Activated T-cell treated with anti-CD3 and anti-CD28 coated beads, Interleukin-2, amount 50 U/mL, for 72 hours (primary cell): ENCODE results near the gene CAPN8. TPM values are rescaled to one million over a fixed set of nuclear protein-coding genes. Genes with fewer than 3 reads are reported as not detected.

Source experiments
- ATAC-seq, 2 donors: fragments of 150-1000 bp; cut with Tn5 transposase; replicated peaks in 1 of 2; 2 replicates each; pipeline ENCODE4 v1.10.0; 2021; ENCODE audit warnings: moderate library complexity in 2 of 2, mild to moderate bottlenecking in 1 of 2
- DNase-seq, 2 donors: peaks; one replicate each; pipeline ENCODE4 v3.0.0; 2021 to 2022; ENCODE audit warnings: mixed read lengths in 1 of 2
- H3K27ac Mint-ChIP-seq: one replicate; pipeline ENCODE4 v1.8.0; 2022; ENCODE audit warnings: mild to moderate bottlenecking, moderate library complexity, mixed read lengths
- H3K27me3 Mint-ChIP-seq: one replicate; pipeline ENCODE4 v1.8.0; 2022; ENCODE audit warnings: low read depth, mixed read lengths
- H3K36me3 Mint-ChIP-seq, 2 donors: one replicate each; pipeline ENCODE4 v1.8.0; 2022; ENCODE audit warnings: mixed read lengths in 2 of 2, mild to moderate bottlenecking in 1 of 2; ENCODE audit not compliant: insufficient read depth in 2 of 2
- H3K4me1 Mint-ChIP-seq: one replicate; pipeline ENCODE4 v1.8.0; 2022; ENCODE audit warnings: low read depth, mixed read lengths
- H3K4me3 Mint-ChIP-seq, 2 donors: one replicate each; pipeline ENCODE4 v1.8.0; 2022; ENCODE audit warnings: mild to moderate bottlenecking in 2 of 2, mixed read lengths in 2 of 2, moderate library complexity in 2 of 2
- H3K9me3 Mint-ChIP-seq, 2 donors: one replicate each; pipeline ENCODE4 v1.8.0; 2022; ENCODE audit warnings: mixed read lengths in 2 of 2
- total RNA-seq, 2 donors: library from RNA; stranded (reverse); gene quantifications; one replicate each; pipeline ENCODE4 v1.2.3, GENCODE V29; 2022

The CAPN8 gene
- total RNA-seq, 2 donors from 2014 or later: not detected

DNA sequence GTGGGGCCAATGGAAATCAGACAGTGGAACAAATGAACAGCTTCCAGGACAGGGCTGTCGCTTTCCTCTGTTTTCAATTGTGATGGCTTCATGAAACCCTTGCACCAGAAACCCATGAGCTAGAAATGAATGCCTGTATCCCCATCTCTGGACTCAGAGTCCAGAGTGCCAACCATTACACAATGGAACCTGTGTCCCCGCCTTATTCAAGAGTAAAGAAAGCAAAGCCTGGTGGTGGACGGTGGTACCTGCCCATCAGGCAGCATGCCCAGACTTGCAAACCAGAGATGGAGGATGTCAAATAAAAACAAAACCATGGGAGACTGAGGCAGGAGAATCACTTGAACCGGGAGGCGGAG, 42.5 kb upstream of the CAPN8 start:
- H3K9me3 Mint-ChIP-seq: no peaks in the 10 kb centered on the region
- H3K27ac Mint-ChIP-seq: no peak overlapping the region
- H3K27me3 Mint-ChIP-seq: no peaks in the 10 kb centered on the region
- ATAC-seq: no peak
- DNase-seq: no peak
- H3K36me3 Mint-ChIP-seq: no peaks in the 10 kb centered on the region
- no peak overlapping the region for H3K4me3 Mint-ChIP-seq
- H3K4me1 Mint-ChIP-seq: peaks cover 69% of the 10 kb centered on the region

DNA sequence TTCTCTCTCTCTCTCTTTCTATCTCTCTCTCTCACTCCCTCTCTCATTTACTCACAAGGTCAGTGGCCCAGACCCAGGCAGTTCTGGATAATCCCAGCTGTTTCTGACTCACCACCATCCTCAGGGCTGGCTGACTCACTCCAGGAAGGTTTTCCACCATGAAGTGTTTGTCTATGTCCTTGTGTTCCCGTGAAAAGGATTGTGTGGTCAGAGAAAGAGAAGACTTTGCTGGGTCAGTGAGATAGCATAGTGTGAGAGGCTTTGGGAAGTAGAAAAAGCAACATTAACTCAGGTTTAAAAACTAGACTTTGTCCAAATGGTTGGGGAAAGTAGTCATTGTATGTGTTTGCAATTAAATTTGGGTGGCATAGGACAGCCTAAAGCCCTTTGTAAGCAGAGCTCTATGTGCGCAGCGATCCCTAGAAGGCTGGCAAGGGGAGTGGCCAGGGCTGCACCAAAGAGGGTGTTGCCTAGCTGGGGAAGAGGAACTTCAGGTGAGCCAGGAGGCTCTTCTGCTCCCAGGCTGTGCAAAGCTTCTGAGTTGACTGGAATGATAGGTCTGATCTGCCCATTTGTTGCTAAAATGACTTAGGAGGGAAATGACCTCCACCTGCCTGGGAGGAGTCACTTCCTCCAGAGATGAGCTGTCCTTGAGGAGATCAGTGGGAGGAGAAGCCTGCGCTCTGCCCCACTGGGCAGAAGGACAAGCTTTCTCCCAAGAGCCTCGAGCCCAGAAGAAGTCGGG, 41.9 kb upstream of the CAPN8 start:
- H3K36me3 Mint-ChIP-seq: no peaks in the 10 kb centered on the region
- no peak overlapping the region for H3K4me3 Mint-ChIP-seq
- H3K27me3 Mint-ChIP-seq: no peaks in the 10 kb centered on the region
- H3K4me1 Mint-ChIP-seq: peaks cover 74% of the 10 kb centered on the region
- DNase-seq (peak in 1 of 2 donors; percentile 30), ATAC-seq (peak; percentile 10 to 25)
- H3K27ac Mint-ChIP-seq: no peak overlapping the region
- H3K9me3 Mint-ChIP-seq: no peaks in the 10 kb centered on the region

DNA sequence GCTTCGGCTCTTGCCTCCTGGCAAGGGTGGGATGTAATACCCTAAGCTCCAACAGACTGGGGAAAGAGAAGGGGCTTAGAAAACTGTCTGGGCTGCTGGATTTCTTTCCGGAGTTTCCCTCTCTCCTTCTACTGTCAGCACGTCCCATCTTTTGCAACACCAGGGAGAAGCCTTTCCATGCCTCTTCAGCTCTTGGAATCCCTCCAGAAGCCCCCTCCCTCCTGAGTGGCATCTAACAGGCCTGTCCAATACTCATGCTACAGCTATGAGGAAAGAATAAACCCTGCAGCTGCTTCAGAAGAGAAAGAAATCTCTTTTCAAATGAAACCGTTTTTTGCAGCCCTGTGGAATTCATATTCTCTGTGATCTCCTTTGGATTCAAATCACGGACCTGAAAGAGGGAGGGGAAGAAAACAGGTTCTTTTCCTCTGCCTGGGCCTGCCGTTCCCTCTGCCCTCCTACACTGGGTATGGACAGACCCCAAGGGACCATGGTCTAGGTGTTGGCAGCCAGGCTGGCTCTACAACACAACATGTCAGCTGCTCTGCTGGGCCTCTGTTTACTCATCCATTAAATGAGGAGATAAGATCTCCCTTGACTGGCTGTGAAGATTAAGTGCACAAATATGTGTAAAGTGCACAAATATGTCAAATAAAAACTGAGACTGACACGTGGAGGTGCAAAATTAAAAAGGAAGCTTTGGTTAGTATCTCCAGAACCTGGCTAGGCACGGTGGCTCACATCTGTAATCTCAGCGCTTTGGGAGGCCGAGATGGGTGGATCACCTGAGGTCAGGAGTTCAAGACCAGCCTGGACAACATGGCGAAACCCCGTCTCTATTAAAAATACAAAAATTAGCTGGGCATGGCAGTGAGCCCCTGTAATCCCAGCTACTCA, 40.8 kb upstream of the CAPN8 start:
- DNase-seq (no peak), ATAC-seq (no peak)
- Mint-ChIP-seq H3K27me3 (no peaks in the 10 kb centered on the region), H3K4me3 (no peak overlapping the region), H3K36me3 (peaks cover 0 to 2% of the 10 kb centered on the region in 2 donors), H3K27ac (no peak overlapping the region), H3K4me1 (peaks cover 78% of the 10 kb centered on the region), H3K9me3 (no peaks in the 10 kb centered on the region)

DNA sequence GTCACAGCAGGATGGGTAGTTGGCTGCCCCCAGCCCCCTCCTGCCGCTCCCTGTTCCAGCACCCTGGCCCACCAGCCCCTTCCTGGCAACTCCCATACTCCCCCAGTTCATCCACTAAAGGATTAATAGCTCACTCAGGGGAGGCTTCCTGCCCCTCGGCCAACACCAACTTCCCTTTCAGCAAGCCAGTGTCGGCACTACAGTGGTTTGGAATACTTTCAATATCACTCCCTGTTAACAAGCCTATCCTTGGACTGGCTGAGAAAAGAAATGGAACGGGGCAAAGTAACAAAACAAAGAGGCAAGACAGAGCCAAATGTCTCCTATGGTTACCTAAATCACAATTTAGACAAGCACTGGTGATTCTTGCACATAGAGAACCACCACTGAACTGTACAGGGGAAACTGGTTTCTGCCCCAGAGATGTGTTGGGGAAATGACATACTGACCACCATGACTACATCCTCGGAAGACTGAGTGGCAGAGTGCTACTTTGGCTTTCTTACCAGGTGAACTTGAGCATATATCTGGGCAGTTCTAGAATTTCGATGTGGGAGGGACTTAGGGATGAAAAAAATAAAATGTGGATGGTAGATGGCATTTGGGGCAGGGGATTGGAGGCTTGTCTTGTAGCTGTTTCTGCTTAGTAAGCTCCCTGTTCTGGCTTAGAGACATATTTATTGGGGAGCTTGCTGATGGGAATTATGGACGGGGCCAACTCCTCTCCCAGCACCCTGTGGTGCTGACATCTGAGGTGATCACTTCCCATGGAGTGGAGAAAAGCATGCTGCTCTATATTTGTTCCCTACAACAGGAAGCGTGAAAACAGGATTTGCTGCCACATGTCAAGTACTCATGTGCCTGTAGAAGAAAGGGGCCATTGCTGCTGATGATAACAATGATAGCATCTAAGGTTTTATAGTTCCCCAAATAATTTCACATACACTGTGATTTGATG, 39.7 kb upstream of the CAPN8 start:
- H3K4me1 Mint-ChIP-seq: peaks cover 81% of the 10 kb centered on the region
- ATAC-seq: no peak
- H3K27me3 Mint-ChIP-seq: no peaks in the 10 kb centered on the region

DNA sequence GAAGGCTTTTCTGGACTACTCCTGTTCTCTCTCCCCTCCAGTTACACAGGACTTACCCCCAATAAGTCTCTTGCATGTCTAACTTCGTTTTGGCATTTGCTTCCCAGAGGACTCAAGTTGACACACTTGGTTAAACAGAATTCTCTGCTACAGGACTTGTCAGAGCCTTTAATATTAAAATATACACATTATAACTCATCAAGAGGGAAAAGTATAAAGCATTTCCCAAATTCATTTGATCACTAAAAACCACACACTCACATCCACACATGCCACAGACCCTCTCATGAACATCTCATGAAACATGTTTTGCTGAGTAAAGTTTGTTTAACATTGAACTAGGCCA, 38.1 kb upstream of the CAPN8 start:
- Mint-ChIP-seq H3K4me3 (no peak overlapping the region), H3K27ac (no peak overlapping the region), H3K9me3 (no peaks in the 10 kb centered on the region), H3K27me3 (no peaks in the 10 kb centered on the region), H3K4me1 (peaks cover 88% of the 10 kb centered on the region), H3K36me3 (peaks cover 0 to 2% of the 10 kb centered on the region in 2 donors)
- ATAC-seq (no peak), DNase-seq (no peak)

More for the DNA sequence above, 39.7 kb upstream of the CAPN8 start:
- peaks cover 0 to 2% of the 10 kb centered on the region in 2 donors for H3K36me3 Mint-ChIP-seq
- no peak for DNase-seq
- no peak overlapping the region for H3K27ac Mint-ChIP-seq
- no peak overlapping the region for H3K4me3 Mint-ChIP-seq
- H3K9me3 Mint-ChIP-seq: no peaks in the 10 kb centered on the region

DNA sequence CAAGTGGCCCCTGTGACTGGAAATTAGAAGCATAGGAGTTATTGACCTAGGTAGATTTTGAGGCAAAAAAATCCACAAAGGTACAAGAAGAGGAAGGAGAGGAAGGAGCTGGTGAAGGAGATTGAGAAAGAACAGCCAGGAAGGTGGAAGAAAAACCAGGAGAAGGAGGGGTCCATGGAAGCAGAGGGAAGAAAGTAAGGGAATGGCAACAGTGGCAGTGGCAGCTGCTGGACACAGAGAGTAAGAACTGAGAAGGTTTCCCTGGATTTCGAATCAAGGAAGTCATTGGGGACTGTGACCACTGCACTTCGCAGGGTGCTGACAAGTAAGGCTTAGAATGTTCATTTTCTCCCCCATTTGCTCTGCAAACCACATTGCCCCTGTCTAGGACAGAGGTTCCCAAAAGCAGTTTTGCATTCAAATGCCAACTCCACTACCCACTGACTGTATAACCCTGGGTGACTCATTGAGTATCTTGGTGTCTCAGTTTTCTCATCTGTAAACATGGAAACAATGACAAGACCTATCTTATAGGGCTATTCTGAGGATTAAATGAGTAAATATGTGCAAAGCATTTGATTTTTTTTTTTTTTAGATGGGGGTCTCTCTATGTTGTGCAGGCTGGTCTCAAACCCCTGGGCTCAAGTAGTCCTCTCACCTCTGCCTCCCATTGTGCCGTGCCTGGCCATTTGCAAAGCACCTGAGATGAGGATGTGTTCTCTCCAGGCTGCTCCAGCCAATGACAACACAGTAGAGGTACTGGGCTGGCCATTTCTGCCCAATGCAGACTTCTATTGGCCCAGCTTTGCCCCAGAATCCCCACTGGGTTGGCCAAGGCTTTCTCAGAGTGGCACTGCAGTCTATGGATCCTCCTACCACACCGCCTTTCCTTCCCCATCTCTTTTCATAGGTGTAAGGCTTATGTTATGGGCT, 37.5 kb upstream of the CAPN8 start:
- H3K27ac Mint-ChIP-seq: no peak overlapping the region
- no peaks in the 10 kb centered on the region for H3K27me3 Mint-ChIP-seq
- ATAC-seq: peak; percentile 75 to 78
- peak overlapping the region; percentile 10 to 18 for H3K4me3 Mint-ChIP-seq
- H3K9me3 Mint-ChIP-seq: no peaks in the 10 kb centered on the region
- peaks cover 0 to 2% of the 10 kb centered on the region in 2 donors for H3K36me3 Mint-ChIP-seq
- peak; percentile 41 to 55 for DNase-seq
- peaks cover 87% of the 10 kb centered on the region for H3K4me1 Mint-ChIP-seq

DNA sequence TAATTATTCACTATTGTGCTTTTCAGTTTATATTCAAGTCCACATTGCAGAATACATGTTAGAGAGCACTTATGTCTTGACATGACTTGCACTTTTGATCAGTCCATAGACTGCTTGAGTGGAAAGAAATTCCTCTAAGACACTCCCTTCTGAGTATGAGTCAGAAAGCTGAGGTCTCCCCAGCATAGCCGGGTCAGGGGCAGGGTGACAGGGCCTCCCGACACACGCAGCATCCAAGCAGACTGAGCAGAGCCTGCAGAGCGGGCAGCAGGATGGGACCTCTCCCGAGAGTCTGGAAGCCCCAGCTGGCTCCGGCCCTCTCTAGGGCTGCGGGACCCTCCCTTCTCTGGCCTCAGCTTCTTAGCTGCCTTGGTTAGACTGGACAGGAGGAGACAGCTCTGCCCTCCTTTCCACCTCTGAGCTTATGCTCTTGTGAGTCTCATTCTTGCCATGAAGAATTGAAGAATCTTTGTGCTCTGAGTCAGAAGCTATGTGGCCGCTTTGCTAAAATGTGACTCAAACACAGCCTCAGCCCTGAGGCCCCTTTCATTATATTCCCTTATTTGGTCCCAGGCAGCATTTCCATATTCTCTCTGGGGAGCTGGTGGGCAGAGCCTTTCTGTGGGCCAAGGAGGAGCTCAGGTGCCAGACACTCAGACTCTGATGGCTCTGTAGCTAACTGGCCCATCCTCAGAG, 35.6 kb upstream of the CAPN8 start:
- Mint-ChIP-seq H3K9me3 (no peaks in the 10 kb centered on the region), H3K4me1 (peaks cover 69% of the 10 kb centered on the region), H3K27me3 (no peaks in the 10 kb centered on the region), H3K4me3 (peak overlapping the region; percentile 71), H3K27ac (peak overlapping the region; percentile 92), H3K36me3 (peaks cover 0 to 2% of the 10 kb centered on the region in 2 donors)
- DNase-seq (peak; percentile 36 to 51), ATAC-seq (peak; percentile 75 to 77)

DNA sequence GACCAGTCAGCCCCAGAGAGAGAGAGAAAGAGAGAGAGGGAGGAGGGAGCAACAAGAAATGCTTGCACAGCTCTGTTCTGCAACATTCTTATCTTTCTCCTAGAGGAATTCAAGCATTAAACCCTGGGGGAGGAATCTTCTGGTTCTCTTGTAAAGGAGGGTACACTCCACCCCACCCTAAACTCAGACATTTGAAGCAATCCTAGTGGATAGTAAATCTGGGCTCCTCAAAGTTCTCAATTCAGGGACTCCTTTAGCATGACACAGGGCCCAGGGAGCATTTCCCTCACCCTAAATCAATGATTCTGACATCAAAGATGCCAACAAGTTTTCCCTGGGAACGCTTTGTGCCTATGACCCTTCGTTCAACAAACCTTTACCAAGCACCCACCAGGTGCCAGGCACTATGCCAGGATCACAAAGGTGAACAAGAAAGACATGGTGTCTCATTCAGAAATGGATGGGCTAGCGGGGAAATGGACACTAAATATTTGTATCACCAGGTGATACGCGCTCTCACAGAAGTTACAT, 35.0 kb upstream of the CAPN8 start:
- Mint-ChIP-seq H3K36me3 (peaks cover 0 to 2% of the 10 kb centered on the region in 2 donors), H3K27me3 (no peaks in the 10 kb centered on the region), H3K4me3 (peak overlapping the region; percentile 71), H3K9me3 (no peaks in the 10 kb centered on the region), H3K4me1 (peaks cover 68% of the 10 kb centered on the region), H3K27ac (peak overlapping the region; percentile 92)
- ATAC-seq: no peak
- no peak for DNase-seq

DNA sequence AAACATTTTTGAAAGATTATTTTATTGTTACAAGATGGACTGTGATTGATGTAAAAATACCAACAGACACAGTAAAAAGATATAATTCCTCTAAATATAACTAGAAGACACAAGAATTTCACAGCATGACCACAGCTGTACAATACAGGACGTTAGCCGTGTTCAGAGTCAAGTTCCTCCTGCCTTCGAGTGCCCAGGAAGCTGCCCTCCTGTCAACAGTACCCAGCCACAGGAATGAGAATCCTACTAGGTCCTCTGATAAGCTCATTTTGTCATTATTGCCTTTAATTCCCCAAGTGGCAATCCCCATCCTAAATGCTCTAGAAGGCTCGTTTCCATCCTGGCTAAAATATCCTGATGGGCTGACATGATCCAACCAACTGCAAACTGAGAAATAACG, 30.4 kb upstream of the CAPN8 start:
- H3K9me3 Mint-ChIP-seq: no peaks in the 10 kb centered on the region
- peaks cover 24% of the 10 kb centered on the region for H3K4me1 Mint-ChIP-seq
- no peaks in the 10 kb centered on the region for H3K36me3 Mint-ChIP-seq
- no peak overlapping the region for H3K4me3 Mint-ChIP-seq
- DNase-seq (no peak), ATAC-seq (no peak)
- H3K27ac Mint-ChIP-seq: no peak overlapping the region
- H3K27me3 Mint-ChIP-seq: no peaks in the 10 kb centered on the region

DNA sequence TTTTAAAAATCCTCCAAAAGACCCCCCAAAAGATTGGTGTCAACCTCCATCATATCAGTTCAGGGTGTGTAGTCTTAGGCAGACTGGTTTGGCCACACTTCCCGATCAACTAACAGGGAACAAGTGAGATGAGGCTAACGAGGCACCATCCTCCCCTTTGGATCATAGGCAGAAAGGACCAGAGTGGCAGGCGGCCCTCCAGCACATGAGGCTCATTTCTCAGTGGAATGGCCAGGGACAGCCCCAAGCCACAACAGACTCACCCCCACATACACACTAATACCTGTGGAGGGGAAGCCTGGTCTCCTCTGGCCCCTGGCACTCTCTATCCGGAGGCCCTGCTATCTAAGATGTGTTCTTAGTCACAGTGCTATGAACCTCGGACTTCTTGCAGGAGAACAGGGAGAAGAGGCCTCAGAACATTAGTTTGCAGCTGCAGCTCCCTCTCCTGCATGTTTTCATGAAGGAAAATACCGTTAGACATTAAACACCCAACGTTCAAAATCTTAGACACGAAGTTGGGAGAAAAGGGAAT, 29.6 kb upstream of the CAPN8 start:
- Mint-ChIP-seq H3K4me1 (peaks cover 16% of the 10 kb centered on the region), H3K36me3 (no peaks in the 10 kb centered on the region), H3K27me3 (no peaks in the 10 kb centered on the region), H3K9me3 (no peaks in the 10 kb centered on the region), H3K4me3 (no peak overlapping the region), H3K27ac (no peak overlapping the region)
- ATAC-seq (no peak), DNase-seq (no peak)

DNA sequence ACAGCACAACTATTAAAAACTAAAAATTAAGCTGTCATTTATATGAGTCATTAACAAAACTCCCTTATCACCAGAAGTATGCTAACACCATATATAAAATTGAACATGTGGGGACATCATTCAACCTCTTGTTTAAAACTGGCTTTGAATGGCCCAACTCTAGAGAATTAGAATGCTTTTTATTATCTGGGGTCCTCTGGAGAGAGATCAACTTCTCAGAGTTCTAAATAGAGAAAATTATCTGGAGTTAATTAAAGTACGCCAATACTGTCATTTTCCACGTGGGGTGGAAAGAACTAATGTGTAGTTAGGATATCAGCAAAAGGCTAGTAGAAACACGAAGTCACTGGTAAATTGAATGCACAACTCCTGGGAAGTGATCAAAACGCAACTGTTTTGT, 25.6 kb upstream of the CAPN8 start:
- Mint-ChIP-seq H3K4me3 (no peak overlapping the region), H3K27ac (no peak overlapping the region), H3K36me3 (no peaks in the 10 kb centered on the region), H3K9me3 (no peaks in the 10 kb centered on the region), H3K4me1 (no peaks in the 10 kb centered on the region), H3K27me3 (peaks cover 7% of the 10 kb centered on the region)
- DNase-seq: no peak
- no peak for ATAC-seq
